Measurements from ENCODE around the gene MRNIP.

Gene MRNIP

DNA sequence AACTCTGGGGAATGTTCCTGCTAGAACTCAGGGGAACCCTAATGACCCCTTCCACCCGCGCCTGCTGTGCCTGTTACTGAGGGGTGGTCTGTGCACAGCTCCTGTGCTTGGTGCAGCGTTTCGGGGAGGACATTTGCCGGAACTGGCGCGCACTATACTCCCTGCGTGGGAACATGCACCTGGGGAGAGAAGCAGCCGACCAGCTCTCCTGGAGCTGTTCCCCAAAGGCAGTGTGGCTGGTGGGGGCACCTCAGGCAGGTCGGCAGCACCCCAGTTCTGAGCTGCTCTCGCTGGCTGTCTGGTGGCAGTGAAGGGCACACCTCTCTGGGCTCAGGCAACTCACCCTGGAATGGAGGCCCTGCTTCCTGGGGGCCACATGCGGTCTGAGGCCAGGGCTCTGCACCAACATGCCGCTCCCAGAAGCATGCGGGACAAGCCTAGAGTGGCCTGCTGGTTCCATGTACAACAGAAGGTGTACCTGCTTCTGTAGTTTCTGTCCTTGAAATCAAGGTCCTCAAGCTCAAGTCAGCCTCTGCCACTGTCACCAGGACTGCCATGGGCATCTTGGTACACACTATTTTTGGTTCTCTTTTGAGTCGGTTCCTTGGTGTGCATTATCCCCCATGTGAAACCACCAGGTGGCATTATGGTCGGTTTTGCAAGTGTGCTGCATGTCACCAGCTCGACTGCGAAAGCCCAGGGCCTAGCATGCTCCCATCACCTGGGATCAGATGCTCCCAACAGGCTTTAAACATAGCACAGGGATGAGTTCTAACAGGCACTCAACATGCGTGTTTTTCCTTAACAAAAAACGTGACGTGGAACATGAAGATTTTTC lies 7.8 kb upstream of the MRNIP start (continued):
- TF ChIP-seq, protein P1, sequence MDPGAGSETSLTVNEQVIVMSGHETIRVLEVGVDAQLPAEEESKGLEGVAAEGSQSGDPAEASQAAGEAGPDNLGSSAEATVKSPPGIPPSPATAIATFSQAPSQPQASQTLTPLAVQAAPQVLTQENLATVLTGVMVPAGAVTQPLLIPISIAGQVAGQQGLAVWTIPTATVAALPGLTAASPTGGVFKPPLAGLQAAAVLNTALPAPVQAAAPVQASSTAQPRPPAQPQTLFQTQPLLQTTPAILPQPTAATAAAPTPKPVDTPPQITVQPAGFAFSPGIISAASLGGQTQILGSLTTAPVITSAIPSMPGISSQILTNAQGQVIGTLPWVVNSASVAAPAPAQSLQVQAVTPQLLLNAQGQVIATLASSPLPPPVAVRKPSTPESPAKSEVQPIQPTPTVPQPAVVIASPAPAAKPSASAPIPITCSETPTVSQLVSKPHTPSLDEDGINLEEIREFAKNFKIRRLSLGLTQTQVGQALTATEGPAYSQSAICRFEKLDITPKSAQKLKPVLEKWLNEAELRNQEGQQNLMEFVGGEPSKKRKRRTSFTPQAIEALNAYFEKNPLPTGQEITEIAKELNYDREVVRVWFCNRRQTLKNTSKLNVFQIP (CRISPR knock-in tag; IDR thresholded peaks at IDR 0.05; ENCODE audit: borderline replicate concordance, low read depth) = no peak
- TF ChIP-seq ZFP3 (CRISPR knock-in tag; IDR thresholded peaks at IDR 0.05) = no peak
- no peak for TF ChIP-seq GLIS3 (CRISPR knock-in tag; IDR thresholded peaks at IDR 0.05)

DNA sequence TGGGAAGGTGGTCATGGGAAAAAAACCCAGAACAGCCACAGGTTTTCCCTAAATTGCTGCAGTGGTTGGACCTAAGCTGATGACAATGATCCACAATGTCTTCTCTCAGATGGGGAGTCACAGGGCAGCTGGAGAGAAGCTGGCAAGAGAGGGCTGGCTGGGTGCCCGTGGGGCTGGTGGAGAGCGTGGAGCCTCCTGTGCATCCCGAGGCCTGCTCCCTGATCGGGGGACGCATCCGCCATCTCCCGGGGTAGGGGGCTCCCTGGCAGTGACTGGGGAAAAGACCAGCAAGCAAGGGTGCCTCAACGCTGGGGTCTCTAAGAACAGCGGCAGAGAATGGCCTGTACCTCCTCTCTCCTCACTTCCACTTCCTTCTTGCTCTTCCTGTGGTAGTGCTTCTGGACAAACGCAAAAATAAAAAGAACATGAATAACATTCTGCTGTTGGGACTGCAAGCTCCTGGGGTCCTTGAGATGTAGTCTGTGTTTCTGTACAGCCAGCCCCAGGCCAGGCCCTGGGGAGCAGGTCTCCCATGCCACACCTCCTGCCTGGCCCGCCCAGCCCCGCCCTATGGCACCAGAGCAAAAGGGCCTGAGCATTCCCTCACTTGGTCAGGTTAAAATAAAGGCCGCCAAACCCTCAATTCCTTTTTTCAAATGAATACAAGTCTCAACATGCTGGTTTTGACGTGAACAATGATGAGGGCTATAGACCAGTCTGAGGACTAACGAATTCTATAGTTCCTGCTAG lies 7.0 kb upstream of the MRNIP start:
- TF ChIP-seq ARNTL (CRISPR knock-in tag; IDR thresholded peaks at IDR 0.05; ENCODE audit: borderline replicate concordance, low read depth) (no peak), OSR1 (CRISPR knock-in tag; IDR thresholded peaks at IDR 0.05) (no peak), BACH2 (CRISPR knock-in tag; IDR thresholded peaks at IDR 0.05; ENCODE audit: borderline replicate concordance) (no peak), ZFP3 (CRISPR knock-in tag; IDR thresholded peaks at IDR 0.05) (no peak), ZNF8 (CRISPR knock-in tag; IDR thresholded peaks at IDR 0.05) (no peak), GLIS3 (CRISPR knock-in tag; IDR thresholded peaks at IDR 0.05) (no peak), ISL1 (CRISPR knock-in tag; IDR thresholded peaks at IDR 0.05) (no peak), RARB (CRISPR knock-in tag; IDR thresholded peaks at IDR 0.05) (no peak), ESRRG (CRISPR knock-in tag; IDR thresholded peaks at IDR 0.05) (no peak), ZNF70 (CRISPR knock-in tag; IDR thresholded peaks at IDR 0.05) (no peak), SNAI2 (CRISPR knock-in tag; IDR thresholded peaks at IDR 0.05) (no peak), CSDC2 (CRISPR knock-in tag; IDR thresholded peaks at IDR 0.05) (no peak), TCF4 (CRISPR knock-in tag; IDR thresholded peaks at IDR 0.05; ENCODE audit: borderline replicate concordance) (no peak), ZC3H10 (CRISPR knock-in tag; IDR thresholded peaks at IDR 0.05) (no peak), PPARA (CRISPR knock-in tag; IDR thresholded peaks at IDR 0.05; ENCODE audit: borderline replicate concordance) (no peak)
- TF ChIP-seq, protein P2, sequence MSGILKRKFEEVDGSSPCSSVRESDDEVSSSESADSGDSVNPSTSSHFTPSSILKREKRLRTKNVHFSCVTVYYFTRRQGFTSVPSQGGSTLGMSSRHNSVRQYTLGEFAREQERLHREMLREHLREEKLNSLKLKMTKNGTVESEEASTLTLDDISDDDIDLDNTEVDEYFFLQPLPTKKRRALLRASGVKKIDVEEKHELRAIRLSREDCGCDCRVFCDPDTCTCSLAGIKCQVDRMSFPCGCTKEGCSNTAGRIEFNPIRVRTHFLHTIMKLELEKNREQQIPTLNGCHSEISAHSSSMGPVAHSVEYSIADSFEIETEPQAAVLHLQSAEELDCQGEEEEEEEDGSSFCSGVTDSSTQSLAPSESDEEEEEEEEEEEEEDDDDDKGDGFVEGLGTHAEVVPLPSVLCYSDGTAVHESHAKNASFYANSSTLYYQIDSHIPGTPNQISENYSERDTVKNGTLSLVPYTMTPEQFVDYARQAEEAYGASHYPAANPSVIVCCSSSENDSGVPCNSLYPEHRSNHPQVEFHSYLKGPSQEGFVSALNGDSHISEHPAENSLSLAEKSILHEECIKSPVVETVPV (CRISPR knock-in tag; IDR thresholded peaks at IDR 0.05) = no peak
- TF ChIP-seq, protein P3, sequence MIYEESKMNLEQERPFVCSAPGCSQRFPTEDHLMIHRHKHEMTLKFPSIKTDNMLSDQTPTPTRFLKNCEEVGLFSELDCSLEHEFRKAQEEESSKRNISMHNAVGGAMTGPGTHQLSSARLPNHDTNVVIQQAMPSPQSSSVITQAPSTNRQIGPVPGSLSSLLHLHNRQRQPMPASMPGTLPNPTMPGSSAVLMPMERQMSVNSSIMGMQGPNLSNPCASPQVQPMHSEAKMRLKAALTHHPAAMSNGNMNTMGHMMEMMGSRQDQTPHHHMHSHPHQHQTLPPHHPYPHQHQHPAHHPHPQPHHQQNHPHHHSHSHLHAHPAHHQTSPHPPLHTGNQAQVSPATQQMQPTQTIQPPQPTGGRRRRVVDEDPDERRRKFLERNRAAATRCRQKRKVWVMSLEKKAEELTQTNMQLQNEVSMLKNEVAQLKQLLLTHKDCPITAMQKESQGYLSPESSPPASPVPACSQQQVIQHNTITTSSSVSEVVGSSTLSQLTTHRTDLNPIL (CRISPR knock-in tag; IDR thresholded peaks at IDR 0.05; ENCODE audit: low read depth) = no peak
- TF ChIP-seq, protein P1 (CRISPR knock-in tag; IDR thresholded peaks at IDR 0.05; ENCODE audit: borderline replicate concordance, low read depth) = no peak
- TF ChIP-seq, protein P4, sequence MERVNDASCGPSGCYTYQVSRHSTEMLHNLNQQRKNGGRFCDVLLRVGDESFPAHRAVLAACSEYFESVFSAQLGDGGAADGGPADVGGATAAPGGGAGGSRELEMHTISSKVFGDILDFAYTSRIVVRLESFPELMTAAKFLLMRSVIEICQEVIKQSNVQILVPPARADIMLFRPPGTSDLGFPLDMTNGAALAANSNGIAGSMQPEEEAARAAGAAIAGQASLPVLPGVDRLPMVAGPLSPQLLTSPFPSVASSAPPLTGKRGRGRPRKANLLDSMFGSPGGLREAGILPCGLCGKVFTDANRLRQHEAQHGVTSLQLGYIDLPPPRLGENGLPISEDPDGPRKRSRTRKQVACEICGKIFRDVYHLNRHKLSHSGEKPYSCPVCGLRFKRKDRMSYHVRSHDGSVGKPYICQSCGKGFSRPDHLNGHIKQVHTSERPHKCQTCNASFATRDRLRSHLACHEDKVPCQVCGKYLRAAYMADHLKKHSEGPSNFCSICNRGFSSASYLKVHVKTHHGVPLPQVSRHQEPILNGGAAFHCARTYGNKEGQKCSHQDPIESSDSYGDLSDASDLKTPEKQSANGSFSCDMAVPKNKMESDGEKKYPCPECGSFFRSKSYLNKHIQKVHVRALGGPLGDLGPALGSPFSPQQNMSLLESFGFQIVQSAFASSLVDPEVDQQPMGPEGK (CRISPR knock-in tag; IDR thresholded peaks at IDR 0.05; ENCODE audit: borderline replicate concordance) = no peak
- ATAC-seq = no peak

DNA sequence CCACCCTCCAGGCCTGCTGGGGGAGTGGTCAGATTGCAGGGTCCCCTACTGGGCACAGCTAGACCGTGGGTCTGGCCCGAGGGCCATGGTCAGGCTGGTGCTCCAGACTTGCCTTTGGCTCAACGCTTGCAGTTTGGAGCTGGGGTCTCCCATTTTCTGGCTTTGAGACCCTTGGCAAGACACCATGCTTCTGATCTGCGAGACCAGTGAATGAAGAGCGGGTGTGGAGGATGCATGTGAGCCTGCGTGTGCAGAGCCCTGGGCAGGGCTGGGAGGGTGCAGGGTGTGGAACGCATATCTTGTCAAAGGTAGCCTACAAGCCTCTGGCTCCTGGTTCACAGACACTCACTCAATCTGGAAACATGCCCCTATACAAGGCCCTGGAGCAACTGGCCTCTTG lies 6.1 kb upstream of the MRNIP start:
- TF ChIP-seq, protein P2 (CRISPR knock-in tag; IDR thresholded peaks at IDR 0.05) = no peak
- TF ChIP-seq CSDC2 (CRISPR knock-in tag; IDR thresholded peaks at IDR 0.05) (no peak), TOX (CRISPR knock-in tag; IDR thresholded peaks at IDR 0.05; ENCODE audit: borderline replicate concordance) (no peak), ZFP30 (CRISPR knock-in tag; IDR thresholded peaks at IDR 0.05) (no peak), ZC3H10 (CRISPR knock-in tag; IDR thresholded peaks at IDR 0.05) (no peak), ZNF8 (CRISPR knock-in tag; IDR thresholded peaks at IDR 0.05) (no peak), TCF4 (CRISPR knock-in tag; IDR thresholded peaks at IDR 0.05; ENCODE audit: borderline replicate concordance) (no peak)
- TF ChIP-seq, protein P4 (CRISPR knock-in tag; IDR thresholded peaks at IDR 0.05; ENCODE audit: borderline replicate concordance) = no peak
- ATAC-seq = no peak
